Esophagus squamous epithelium (tissue), 4 donors: ENCODE data around the gene RNF149.

Source experiments
- CTCF ChIP-seq, 6 experiments: fragments of 450-650 bp in 4 of 6; fragments of 200-600 bp in 2 of 6; sonication (generic) in 2 of 6; IDR thresholded peaks; one replicate each; pipeline ENCODE4 v1.5.1; 2016 to 2019; ENCODE audit warnings: antibody characterized with exemption in 6 of 6, mild to moderate bottlenecking in 4 of 6, moderate library complexity in 4 of 6
- POLR2A ChIP-seq, 4 donors: fragments of 450-650 bp; IDR thresholded peaks; one replicate each; pipeline ENCODE4 v1.6.1; 2017; ENCODE audit warnings: antibody characterized with exemption in 4 of 4, mild to moderate bottlenecking in 4 of 4, moderate library complexity in 3 of 4

GRCh38 chr2:101282980-101283379 is 25.5 kb downstream of the RNF149 start:
- TF ChIP-seq CTCF (IDR thresholded peaks at IDR 0.05) (no peak), POLR2A (IDR thresholded peaks at IDR 0.05) (no peak)
